Neural cell (in vitro differentiated cells): ENCODE results near the gene FAM161B. TPM values are rescaled to one million over a fixed set of nuclear protein-coding genes. Genes with fewer than 3 reads are reported as not detected.

Experiments used
- H2AFZ ChIP-seq: fragments of 200-600, 300-800 bp; sonication (generic), shearing (Covaris generic); 2 replicates; pipeline ENCODE4 v1.6.0; 2014; ENCODE audit warnings: low read depth, mild to moderate bottlenecking, antibody characterized with exemption, low read length, moderate library complexity
- H3F3A ChIP-seq: fragments of 200-600 bp; shearing (Covaris generic); 2 replicates; pipeline ENCODE4 v1.6.1; 2016; ENCODE audit warnings: mild to moderate bottlenecking, moderate library complexity, mixed read lengths, antibody characterized with exemption, low read length; ENCODE audit not compliant: insufficient read depth, poor library complexity, severe bottlenecking
- H3K27ac ChIP-seq: fragments of 200-600, 300-800 bp; sonication (generic), shearing (Covaris generic); 2 replicates; pipeline ENCODE4 v1.5.1; 2014; ENCODE audit warnings: mild to moderate bottlenecking, low read length, moderate library complexity
- H3K27me3 ChIP-seq: fragments of 300-800, 200-600 bp; sonication (generic), shearing (Covaris generic); 2 replicates; pipeline ENCODE4 v1.6.0; 2014; ENCODE audit warnings: mild to moderate bottlenecking, low read depth, low read length, moderate library complexity; ENCODE audit not compliant: insufficient read depth
- H3K36me3 ChIP-seq: fragments of 300-800, 200-600 bp; sonication (generic), shearing (Covaris generic); 2 replicates; pipeline ENCODE4 v1.5.1; 2014; ENCODE audit warnings: mild to moderate bottlenecking, antibody characterized with exemption, low read length, moderate library complexity; ENCODE audit not compliant: insufficient read depth
- H3K4me2 ChIP-seq: fragments of 300-800, 200-600 bp; sonication (generic), shearing (Covaris generic); 2 replicates; pipeline ENCODE4 v1.6.0; 2014; ENCODE audit warnings: mild to moderate bottlenecking, low read length
- H3K4me3 ChIP-seq: fragments of 300-800, 200-600 bp; sonication (generic), shearing (Covaris generic); 2 replicates; pipeline ENCODE4 v1.5.1; 2014; ENCODE audit warnings: mild to moderate bottlenecking, low read length, moderate library complexity
- H3K79me2 ChIP-seq: fragments of 200-600 bp; shearing (Covaris generic); replicated peaks from 2 replicates; pipeline ENCODE4 v1.6.0; 2014; ENCODE audit warnings: mild to moderate bottlenecking, low read length, moderate library complexity; ENCODE audit not compliant: insufficient read depth
- H3K9ac ChIP-seq: fragments of 300-800, 200-600 bp; sonication (generic), shearing (Covaris generic); 2 replicates; pipeline ENCODE4 v1.6.1; 2016; ENCODE audit warnings: mild to moderate bottlenecking, low read length, mixed read lengths
- H3K9me2 ChIP-seq: fragments of 200-600 bp; shearing (Covaris generic); 2 replicates; pipeline ENCODE4 v1.6.1; 2016; ENCODE audit warnings: mild to moderate bottlenecking, low read length, mixed read lengths; ENCODE audit not compliant: insufficient read depth
- H3K9me3 ChIP-seq: fragments of 200-600, 300-800 bp; sonication (generic), shearing (Covaris generic); 2 replicates; pipeline ENCODE4 v1.6.1; 2016; ENCODE audit warnings: mild to moderate bottlenecking, mixed run types, low read length, moderate library complexity, mixed read lengths
- H4K20me1 ChIP-seq: fragments of 200-600 bp; shearing (Covaris generic); 2 replicates; pipeline ENCODE4 v1.6.1; 2016; ENCODE audit warnings: mild to moderate bottlenecking, mixed run types; ENCODE audit not compliant: insufficient read depth
- EP300 ChIP-seq: fragments of 450-650 bp; conservative IDR thresholded peaks from 2 replicates; pipeline ENCODE4 v1.6.1; 2014; ENCODE audit warnings: antibody characterized with exemption, mild to moderate bottlenecking, moderate library complexity; ENCODE audit not compliant: poor library complexity, severe bottlenecking
- EZH2 ChIP-seq: fragments of 200-600, 300-800 bp; shearing (Covaris generic), sonication (generic); IDR thresholded peaks from 2 replicates; pipeline ENCODE4 v1.6.1; 2014; ENCODE audit warnings: antibody characterized with exemption, low read length, borderline replicate concordance, mild to moderate bottlenecking; ENCODE audit not compliant: insufficient read depth, poor library complexity, severe bottlenecking
- MXI1 ChIP-seq: fragments of 450-650 bp; conservative IDR thresholded peaks from 2 replicates; pipeline ENCODE4 v1.6.1; 2014; ENCODE audit warnings: antibody characterized with exemption, mild to moderate bottlenecking; ENCODE audit not compliant: poor library complexity, severe bottlenecking
- POLR2AphosphoS5 ChIP-seq: IDR thresholded peaks from 2 replicates; pipeline ENCODE4 v1.6.1; 2012
- RAD21 ChIP-seq: fragments of 450-650 bp; conservative IDR thresholded peaks from 2 replicates; pipeline ENCODE4 v1.6.1; 2014; ENCODE audit warnings: antibody characterized with exemption, mild to moderate bottlenecking, moderate library complexity
- SMC3 ChIP-seq: fragments of 450-650 bp; conservative IDR thresholded peaks from 2 replicates; pipeline ENCODE4 v1.6.1; 2014; ENCODE audit warnings: antibody characterized with exemption, mild to moderate bottlenecking, moderate library complexity; ENCODE audit not compliant: poor library complexity
- TAF1 ChIP-seq: IDR thresholded peaks from 2 replicates; pipeline ENCODE4 v1.6.1; 2012; ENCODE audit warnings: low read depth
- polyA plus RNA-seq: library from polyadenylated mRNA; depleted of rRNA; stranded (reverse); fragments of >200 nt; gene quantifications from 2 replicates; pipeline ENCODE4 v1.2.3, GENCODE V29; 2014
- TF ChIP-seq, protein P1 (sequence below): fragments of 450-650 bp; IDR thresholded peaks from 2 replicates; pipeline ENCODE4 v1.5.1; 2014; ENCODE audit warnings: antibody characterized with exemption, mild to moderate bottlenecking, moderate library complexity; ENCODE audit not compliant: poor library complexity, severe bottlenecking
- TF ChIP-seq, protein P2 (sequence below): IDR thresholded peaks from 2 replicates; pipeline ENCODE4 v1.6.1; 2012; ENCODE audit warnings: borderline replicate concordance

The FAM161B gene
- polyA plus RNA-seq, 1 donor from 2014 or later = 12.2 TPM

DNA sequence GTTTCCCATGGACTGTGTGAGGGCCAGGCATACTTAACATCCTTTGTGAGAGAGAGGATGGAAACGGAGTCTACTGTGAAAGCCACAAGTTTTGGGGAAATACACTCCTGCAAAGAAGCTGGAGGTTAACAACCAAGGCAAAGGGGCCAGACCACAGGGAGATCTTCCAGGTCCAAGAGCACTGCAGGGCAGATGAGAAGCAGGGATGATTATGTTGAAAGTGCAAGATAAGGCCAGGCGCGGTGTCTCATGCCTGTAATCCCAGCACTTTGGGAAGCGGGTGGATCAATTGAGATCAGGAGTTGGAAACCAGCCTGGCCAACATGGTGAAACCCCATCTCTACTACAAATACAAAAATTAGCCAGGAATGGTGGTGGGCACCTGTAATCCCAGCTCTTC, 15.3 kb upstream of the FAM161B start:
- H3K27me3 ChIP-seq = no peaks in the 10 kb centered on the region

DNA sequence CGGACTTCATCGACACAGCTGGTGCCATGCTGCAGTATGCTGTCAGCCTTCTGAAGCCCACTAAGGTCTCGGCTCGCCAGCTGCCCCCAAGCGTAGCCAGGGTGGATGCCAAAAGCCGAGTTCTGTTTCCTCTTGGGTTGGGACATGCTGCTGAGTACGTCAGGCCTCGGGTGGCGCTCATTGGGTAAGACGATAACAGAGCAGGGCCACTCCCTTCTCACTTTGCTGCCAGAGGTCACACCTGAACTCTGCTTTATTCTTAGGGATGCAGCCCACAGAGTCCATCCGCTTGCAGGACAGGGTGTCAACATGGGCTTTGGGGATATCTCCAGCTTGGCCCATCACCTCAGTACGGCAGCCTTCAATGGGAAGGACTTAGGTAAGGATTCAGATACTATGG, 11.3 kb upstream of the FAM161B start:
- Histone ChIP-seq H2AFZ (no peak overlapping the region), H3K4me3 (no peak overlapping the region), H3K27me3 (no peaks in the 10 kb centered on the region), H3K27ac (no peak overlapping the region), H4K20me1 (no peaks in the 10 kb centered on the region), H3F3A (no peaks in the 10 kb centered on the region), H3K79me2 (no peaks in the 10 kb centered on the region), H3K9me3 (no peaks in the 10 kb centered on the region), H3K9me2 (no peaks in the 10 kb centered on the region), H3K9ac (no peak overlapping the region), H3K36me3 (no peaks in the 10 kb centered on the region), H3K4me2 (no peak overlapping the region)
- no peak for TF ChIP-seq EP300
- TF ChIP-seq, protein P1, sequence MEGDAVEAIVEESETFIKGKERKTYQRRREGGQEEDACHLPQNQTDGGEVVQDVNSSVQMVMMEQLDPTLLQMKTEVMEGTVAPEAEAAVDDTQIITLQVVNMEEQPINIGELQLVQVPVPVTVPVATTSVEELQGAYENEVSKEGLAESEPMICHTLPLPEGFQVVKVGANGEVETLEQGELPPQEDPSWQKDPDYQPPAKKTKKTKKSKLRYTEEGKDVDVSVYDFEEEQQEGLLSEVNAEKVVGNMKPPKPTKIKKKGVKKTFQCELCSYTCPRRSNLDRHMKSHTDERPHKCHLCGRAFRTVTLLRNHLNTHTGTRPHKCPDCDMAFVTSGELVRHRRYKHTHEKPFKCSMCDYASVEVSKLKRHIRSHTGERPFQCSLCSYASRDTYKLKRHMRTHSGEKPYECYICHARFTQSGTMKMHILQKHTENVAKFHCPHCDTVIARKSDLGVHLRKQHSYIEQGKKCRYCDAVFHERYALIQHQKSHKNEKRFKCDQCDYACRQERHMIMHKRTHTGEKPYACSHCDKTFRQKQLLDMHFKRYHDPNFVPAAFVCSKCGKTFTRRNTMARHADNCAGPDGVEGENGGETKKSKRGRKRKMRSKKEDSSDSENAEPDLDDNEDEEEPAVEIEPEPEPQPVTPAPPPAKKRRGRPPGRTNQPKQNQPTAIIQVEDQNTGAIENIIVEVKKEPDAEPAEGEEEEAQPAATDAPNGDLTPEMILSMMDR = no peak
- no peak for TF ChIP-seq POLR2AphosphoS5
- TF ChIP-seq RAD21 = no peak

More for the DNA sequence above, 15.3 kb upstream of the FAM161B start:
- H2AFZ ChIP-seq = no peak overlapping the region
- H3K9ac ChIP-seq = no peak overlapping the region
- no peak for TF ChIP-seq EP300
- no peak for TF ChIP-seq POLR2AphosphoS5
- TF ChIP-seq RAD21 = no peak
- TF ChIP-seq SMC3 = no peak
- TF ChIP-seq EZH2 = no peak
- no peak for TF ChIP-seq MXI1
- TF ChIP-seq, protein P2, sequence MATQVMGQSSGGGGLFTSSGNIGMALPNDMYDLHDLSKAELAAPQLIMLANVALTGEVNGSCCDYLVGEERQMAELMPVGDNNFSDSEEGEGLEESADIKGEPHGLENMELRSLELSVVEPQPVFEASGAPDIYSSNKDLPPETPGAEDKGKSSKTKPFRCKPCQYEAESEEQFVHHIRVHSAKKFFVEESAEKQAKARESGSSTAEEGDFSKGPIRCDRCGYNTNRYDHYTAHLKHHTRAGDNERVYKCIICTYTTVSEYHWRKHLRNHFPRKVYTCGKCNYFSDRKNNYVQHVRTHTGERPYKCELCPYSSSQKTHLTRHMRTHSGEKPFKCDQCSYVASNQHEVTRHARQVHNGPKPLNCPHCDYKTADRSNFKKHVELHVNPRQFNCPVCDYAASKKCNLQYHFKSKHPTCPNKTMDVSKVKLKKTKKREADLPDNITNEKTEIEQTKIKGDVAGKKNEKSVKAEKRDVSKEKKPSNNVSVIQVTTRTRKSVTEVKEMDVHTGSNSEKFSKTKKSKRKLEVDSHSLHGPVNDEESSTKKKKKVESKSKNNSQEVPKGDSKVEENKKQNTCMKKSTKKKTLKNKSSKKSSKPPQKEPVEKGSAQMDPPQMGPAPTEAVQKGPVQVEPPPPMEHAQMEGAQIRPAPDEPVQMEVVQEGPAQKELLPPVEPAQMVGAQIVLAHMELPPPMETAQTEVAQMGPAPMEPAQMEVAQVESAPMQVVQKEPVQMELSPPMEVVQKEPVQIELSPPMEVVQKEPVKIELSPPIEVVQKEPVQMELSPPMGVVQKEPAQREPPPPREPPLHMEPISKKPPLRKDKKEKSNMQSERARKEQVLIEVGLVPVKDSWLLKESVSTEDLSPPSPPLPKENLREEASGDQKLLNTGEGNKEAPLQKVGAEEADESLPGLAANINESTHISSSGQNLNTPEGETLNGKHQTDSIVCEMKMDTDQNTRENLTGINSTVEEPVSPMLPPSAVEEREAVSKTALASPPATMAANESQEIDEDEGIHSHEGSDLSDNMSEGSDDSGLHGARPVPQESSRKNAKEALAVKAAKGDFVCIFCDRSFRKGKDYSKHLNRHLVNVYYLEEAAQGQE = no peak
- no peak for TF ChIP-seq TAF1
- TF ChIP-seq, protein P1 = no peak
- H3K4me3 ChIP-seq = no peak overlapping the region
- H3K27ac ChIP-seq = no peak overlapping the region
- no peaks in the 10 kb centered on the region for H4K20me1 ChIP-seq
- H3K9me3 ChIP-seq = no peaks in the 10 kb centered on the region
- no peaks in the 10 kb centered on the region for H3F3A ChIP-seq
- H3K4me2 ChIP-seq = no peak overlapping the region
- no peaks in the 10 kb centered on the region for H3K9me2 ChIP-seq
- no peaks in the 10 kb centered on the region for H3K79me2 ChIP-seq
- H3K36me3 ChIP-seq = no peaks in the 10 kb centered on the region
